Osteocyte (in vitro differentiated cells): Measurements from ENCODE around the gene BACH2. TPM values are rescaled to one million over a fixed set of nuclear protein-coding genes. Genes with fewer than 3 reads are reported as not detected.

Experiments
- DNase-seq: peaks from one replicate; pipeline ENCODE4 v3.0.0; 2021; ENCODE audit warnings: mixed read lengths; ENCODE audit not compliant: unreplicated experiment; ENCODE audit errors: extremely low spot score
- H3K27ac Mint-ChIP-seq: one replicate; pipeline ENCODE4 v1.8.0; 2021; ENCODE audit warnings: mild to moderate bottlenecking, mixed read lengths; ENCODE audit not compliant: unreplicated experiment
- H3K27me3 Mint-ChIP-seq: one replicate; pipeline ENCODE4 v1.8.0; 2021; ENCODE audit warnings: mixed read lengths; ENCODE audit not compliant: unreplicated experiment
- H3K36me3 Mint-ChIP-seq: one replicate; pipeline ENCODE4 v1.8.0; 2021; ENCODE audit warnings: mixed read lengths; ENCODE audit not compliant: unreplicated experiment
- H3K4me1 Mint-ChIP-seq: one replicate; pipeline ENCODE4 v1.8.0; 2021; ENCODE audit warnings: mixed read lengths; ENCODE audit not compliant: unreplicated experiment
- H3K4me3 Mint-ChIP-seq: one replicate; pipeline ENCODE4 v1.8.0; 2021; ENCODE audit warnings: mild to moderate bottlenecking, moderate library complexity, mixed read lengths; ENCODE audit not compliant: unreplicated experiment
- H3K9me3 Mint-ChIP-seq: one replicate; pipeline ENCODE4 v1.8.0; 2021; ENCODE audit warnings: mixed read lengths; ENCODE audit not compliant: unreplicated experiment
- total RNA-seq: library from RNA; stranded (reverse); gene quantifications from 2 replicates; pipeline ENCODE4 v1.2.1, GENCODE V29; 2021
- TF ChIP-seq, protein P1 (sequence below): fragments of 200-600 bp; sonication (generic); IDR thresholded peaks from 2 replicates; pipeline ENCODE4 v1.5.0; 2021; ENCODE audit warnings: antibody characterized with exemption, mild to moderate bottlenecking, moderate library complexity

The BACH2 gene
- total RNA-seq, 1 donor from 2014 or later: 1.6 TPM

GRCh38 chr6:90294989-90295853, 1.4 kb downstream of the BACH2 start:
- peak overlapping the region; percentile 76 for H3K4me3 Mint-ChIP-seq
- H3K36me3 Mint-ChIP-seq: peaks cover 9% of the 10 kb centered on the region
- TF ChIP-seq, protein P1, sequence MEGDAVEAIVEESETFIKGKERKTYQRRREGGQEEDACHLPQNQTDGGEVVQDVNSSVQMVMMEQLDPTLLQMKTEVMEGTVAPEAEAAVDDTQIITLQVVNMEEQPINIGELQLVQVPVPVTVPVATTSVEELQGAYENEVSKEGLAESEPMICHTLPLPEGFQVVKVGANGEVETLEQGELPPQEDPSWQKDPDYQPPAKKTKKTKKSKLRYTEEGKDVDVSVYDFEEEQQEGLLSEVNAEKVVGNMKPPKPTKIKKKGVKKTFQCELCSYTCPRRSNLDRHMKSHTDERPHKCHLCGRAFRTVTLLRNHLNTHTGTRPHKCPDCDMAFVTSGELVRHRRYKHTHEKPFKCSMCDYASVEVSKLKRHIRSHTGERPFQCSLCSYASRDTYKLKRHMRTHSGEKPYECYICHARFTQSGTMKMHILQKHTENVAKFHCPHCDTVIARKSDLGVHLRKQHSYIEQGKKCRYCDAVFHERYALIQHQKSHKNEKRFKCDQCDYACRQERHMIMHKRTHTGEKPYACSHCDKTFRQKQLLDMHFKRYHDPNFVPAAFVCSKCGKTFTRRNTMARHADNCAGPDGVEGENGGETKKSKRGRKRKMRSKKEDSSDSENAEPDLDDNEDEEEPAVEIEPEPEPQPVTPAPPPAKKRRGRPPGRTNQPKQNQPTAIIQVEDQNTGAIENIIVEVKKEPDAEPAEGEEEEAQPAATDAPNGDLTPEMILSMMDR: peak; percentile 37
- H3K27me3 Mint-ChIP-seq: peaks cover 64% of the 10 kb centered on the region
- no peak for DNase-seq
- H3K4me1 Mint-ChIP-seq: peaks cover 8% of the 10 kb centered on the region
- no peaks in the 10 kb centered on the region for H3K9me3 Mint-ChIP-seq
- no peak overlapping the region for H3K27ac Mint-ChIP-seq

DNA sequence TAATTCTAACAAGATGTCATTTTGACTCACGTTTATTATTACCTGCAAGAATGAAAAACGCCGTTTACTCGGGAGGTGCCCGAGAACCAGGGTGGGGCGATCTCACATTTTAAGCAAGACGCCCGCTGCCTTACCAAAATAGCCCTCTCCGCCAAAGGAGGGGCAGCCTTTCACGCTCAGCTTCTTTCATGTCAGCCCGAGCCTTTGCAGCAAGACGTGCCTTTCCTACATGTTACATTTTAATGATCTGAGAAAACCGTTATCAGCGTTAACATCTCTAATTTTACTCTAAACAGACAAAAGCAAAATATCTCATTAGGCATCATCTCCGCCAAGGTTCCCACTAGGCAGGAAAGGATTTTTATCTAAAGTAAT, 2.0 kb downstream of the BACH2 start:
- Mint-ChIP-seq H3K4me3 (peak overlapping the region; percentile 76), H3K27ac (no peak overlapping the region), H3K27me3 (peaks cover 59% of the 10 kb centered on the region), H3K4me1 (peaks cover 8% of the 10 kb centered on the region), H3K9me3 (no peaks in the 10 kb centered on the region), H3K36me3 (peaks cover 9% of the 10 kb centered on the region)
- no peak for DNase-seq
- TF ChIP-seq, protein P1: no peak

GRCh38 chr6:90294008-90294511, 2.6 kb downstream of the BACH2 start:
- peak overlapping the region; percentile 76 for H3K4me3 Mint-ChIP-seq
- H3K27ac Mint-ChIP-seq: no peak overlapping the region

GRCh38 chr6:90293319-90293953, 3.2 kb downstream of the BACH2 start:
- no peak overlapping the region for H3K4me3 Mint-ChIP-seq
- H3K9me3 Mint-ChIP-seq: no peaks in the 10 kb centered on the region
- no peak overlapping the region for H3K27ac Mint-ChIP-seq
- no peak for DNase-seq
- peaks cover 9% of the 10 kb centered on the region for H3K36me3 Mint-ChIP-seq
- peaks cover 8% of the 10 kb centered on the region for H3K4me1 Mint-ChIP-seq
- TF ChIP-seq, protein P1: no peak
- peaks cover 51% of the 10 kb centered on the region for H3K27me3 Mint-ChIP-seq

More at GRCh38 chr6:90294008-90294511, 2.6 kb downstream of the BACH2 start:
- DNase-seq: no peak
- Mint-ChIP-seq H3K9me3 (no peaks in the 10 kb centered on the region), H3K27me3 (peaks cover 54% of the 10 kb centered on the region), H3K36me3 (peaks cover 9% of the 10 kb centered on the region), H3K4me1 (peaks cover 8% of the 10 kb centered on the region)
- TF ChIP-seq, protein P1: no peak

GRCh38 chr6:90291565-90291964, 5.1 kb downstream of the BACH2 start:
- Mint-ChIP-seq H3K27me3 (peaks cover 46% of the 10 kb centered on the region), H3K9me3 (no peaks in the 10 kb centered on the region), H3K27ac (no peak overlapping the region), H3K4me3 (no peak overlapping the region), H3K36me3 (peaks cover 9% of the 10 kb centered on the region), H3K4me1 (peaks cover 8% of the 10 kb centered on the region)
- DNase-seq: no peak
- TF ChIP-seq, protein P1: no peak
